ENCODE data around the gene NCBP1. TPM values are rescaled to one million over a fixed set of nuclear protein-coding genes. Genes with fewer than 3 reads are reported as not detected.
"Not testable (repeated sequence)": the region's sequence is repeated elsewhere in the genome, so short reads cannot be mapped to it uniquely, and the experiment has no call there.

NCBP1 gene, protein sequence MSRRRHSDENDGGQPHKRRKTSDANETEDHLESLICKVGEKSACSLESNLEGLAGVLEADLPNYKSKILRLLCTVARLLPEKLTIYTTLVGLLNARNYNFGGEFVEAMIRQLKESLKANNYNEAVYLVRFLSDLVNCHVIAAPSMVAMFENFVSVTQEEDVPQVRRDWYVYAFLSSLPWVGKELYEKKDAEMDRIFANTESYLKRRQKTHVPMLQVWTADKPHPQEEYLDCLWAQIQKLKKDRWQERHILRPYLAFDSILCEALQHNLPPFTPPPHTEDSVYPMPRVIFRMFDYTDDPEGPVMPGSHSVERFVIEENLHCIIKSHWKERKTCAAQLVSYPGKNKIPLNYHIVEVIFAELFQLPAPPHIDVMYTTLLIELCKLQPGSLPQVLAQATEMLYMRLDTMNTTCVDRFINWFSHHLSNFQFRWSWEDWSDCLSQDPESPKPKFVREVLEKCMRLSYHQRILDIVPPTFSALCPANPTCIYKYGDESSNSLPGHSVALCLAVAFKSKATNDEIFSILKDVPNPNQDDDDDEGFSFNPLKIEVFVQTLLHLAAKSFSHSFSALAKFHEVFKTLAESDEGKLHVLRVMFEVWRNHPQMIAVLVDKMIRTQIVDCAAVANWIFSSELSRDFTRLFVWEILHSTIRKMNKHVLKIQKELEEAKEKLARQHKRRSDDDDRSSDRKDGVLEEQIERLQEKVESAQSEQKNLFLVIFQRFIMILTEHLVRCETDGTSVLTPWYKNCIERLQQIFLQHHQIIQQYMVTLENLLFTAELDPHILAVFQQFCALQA
- 62.0 TPM for total RNA-seq

DNA sequence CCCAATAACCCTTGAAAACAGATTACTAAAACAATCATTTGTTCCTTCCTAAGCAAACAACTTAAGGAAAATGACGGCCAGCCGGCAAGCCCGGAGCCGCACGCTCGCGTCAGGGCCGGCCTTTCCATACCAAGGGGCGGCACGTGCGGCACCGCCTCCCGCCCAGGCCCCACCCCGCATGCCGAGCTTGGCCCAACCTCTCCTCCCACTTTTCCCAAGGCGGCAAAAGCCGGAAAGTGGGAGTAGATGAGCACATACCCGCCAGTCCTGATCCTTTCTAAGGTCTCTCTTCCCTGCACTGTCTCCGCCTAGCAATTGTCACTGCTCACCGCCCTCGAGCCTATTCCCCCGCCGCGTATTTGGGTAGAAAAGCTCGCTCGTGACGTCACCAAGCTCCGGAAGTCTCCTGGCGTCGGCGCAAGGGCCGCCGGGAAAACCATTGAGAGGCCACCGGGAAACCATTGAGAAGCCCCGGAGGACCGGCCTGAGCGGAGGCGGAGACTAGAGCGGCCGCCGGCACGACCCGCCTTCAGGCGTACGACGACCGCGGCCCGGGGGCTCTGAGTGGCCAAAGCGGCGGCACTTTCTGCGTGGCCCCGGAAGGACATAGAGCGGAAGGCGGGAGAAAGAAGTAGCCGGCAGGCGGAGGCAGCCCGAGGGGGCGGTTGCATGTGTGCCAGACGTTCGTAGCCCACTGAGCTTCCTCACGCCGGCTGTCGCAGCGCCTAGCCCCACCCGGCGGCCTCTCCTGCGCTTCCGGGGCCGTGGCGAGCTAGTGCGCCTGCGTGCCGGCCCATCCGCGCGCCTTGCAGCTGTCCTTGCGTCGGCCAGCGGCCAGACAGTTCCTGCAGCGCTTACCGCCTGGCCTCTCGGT, at the start of gene NCBP1, which contains the start of gene TSTD2:
TSS of gene NCBP1 (plus strand) at position 837 of the 874 bp plus-strand sequence. CDS start 61 bp downstream, outside the sequence.
TSS of gene TSTD2 (minus strand) at position 384 of the 874 bp plus-strand sequence. CDS start 5,806 bp downstream, outside the sequence.
- DNase-seq (ENCODE audit: low spot score in 2 of 2) (peak; percentile 87 to 90), FAIRE-seq (no peak)

DNA sequence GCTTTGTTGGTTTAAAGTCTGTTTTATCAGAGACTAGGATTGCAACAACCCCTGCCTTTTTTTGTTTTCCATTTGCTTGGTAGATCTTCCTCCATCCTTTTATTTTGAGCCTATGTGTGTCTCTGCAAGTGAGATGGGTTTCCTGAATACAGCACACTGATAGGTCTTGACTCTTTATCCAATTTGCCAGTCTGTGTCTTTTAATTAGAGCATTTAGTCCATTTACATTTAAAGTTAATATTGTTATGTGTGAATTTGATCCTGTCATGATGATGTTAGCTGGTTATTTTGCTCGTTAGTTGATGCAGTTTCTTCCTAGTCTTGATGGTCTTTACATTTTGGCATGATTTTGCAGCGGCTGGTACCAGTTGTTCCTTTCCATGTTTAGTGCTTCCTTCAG, 48.8 kb upstream of the NCBP1 start:
- DNase-seq (ENCODE audit: low spot score in 2 of 2); FAIRE-seq: not testable (repeated sequence)

DNA sequence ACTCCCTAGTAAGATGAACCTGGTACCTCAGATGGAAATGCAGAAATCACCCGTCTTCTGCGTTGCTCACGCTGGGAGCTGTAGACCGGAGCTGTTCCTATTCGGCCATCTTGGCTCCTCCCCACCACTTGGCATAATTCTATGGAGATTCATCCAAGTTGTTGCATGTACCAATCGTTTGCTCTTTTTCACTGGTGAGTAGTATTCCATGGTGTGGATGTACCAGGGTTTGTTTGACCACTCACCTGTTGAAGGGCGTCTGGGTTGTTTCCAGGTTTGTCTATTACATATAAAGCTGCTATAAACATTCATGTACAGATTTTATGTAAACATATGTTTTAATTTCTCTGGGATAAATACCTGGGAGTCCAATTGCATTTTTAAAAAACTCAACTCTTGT, 46.7 kb upstream of the NCBP1 start:
- DNase-seq (ENCODE audit: low spot score in 2 of 2); FAIRE-seq: not testable (repeated sequence)

DNA sequence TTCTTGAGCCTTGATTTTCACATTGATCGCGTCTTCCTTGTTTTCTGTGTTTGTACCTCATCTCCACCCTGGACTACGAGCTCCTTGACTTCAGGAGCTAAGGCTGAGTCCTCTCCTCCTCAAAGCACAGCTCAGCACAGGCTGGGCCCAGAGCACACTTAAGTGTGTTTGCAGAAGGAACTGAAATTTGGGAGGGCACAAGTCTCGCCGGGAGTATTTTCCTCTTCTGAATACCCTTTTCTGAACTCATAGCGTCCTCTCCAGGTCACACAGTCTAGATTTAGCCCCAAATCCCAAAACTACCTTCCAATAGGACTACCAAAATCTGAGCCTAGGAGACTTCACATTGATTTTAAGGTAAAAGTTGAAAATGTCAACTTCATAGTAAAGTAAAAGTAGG, 42.1 kb upstream of the NCBP1 start:
- DNase-seq (ENCODE audit: low spot score in 2 of 2), result no peak
- no peak for FAIRE-seq

DNA sequence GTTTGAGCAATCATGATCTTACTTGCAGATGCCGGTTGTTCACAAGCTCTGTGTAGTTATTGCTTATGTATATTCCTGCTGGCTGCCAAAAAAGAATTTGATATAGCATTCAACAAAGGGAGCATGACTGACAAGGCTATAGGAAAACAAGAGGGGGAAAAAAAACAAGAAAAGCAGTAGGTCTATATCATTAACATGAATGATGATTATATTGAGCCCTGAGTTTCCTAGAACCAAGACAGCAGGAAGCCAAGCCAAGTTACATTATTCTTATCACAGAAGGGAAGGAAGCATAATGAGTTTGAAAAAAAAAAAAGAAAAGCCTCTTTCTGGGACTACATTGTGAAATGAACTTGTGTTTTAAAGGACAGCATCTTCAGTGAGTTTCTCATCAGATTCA, 41.5 kb upstream of the NCBP1 start:
- no peak for DNase-seq (ENCODE audit: low spot score in 2 of 2)
- no peak for FAIRE-seq

DNA sequence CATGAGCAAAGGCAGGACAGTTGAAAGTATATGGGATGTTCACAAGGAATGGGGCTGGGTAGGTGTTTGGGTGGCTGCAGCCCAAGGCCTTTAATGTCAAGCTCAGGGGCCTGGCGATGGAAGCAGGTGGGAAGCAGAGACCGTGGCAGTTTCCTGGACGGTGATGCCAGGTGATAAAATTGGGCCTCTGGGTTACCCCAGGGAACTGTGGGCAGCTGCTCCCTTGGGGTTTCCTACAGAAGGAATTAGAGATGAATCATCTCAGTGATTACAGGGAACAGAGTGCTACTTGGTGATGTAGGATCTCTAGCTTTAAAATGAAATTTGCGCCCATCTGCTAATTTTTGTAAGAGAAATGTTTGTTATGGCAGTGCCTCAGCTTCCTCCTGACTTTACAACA, 39.7 kb upstream of the NCBP1 start:
- no peak for FAIRE-seq
- DNase-seq (ENCODE audit: low spot score in 2 of 2), result peak in 1 of 2 donors; percentile 38

DNA sequence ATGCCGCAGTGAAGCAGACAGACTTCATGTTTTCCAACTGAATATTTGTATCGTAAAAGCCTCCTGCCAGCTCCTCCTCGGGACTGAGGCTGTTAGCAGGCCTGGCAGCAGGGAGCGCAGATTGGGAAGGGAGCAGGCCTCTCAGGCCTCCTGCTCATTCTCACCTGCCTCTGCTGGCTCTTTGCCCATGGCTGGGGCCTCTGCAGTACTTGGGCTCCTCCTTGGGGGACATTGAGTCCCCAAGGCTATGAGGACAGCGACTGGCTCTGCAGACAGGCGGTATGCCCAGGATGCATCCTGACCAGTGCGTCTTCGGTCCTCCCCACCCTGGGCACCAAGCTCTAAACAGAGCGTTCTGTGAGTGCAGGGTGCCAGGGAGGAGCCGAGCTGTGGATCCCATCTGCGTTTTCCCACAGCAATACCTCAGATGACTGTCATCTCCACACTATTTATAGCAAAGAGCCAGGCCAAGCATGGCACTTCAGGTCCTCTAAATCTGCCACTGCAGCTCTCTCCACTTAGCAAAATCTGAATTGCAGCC, 39.2 kb upstream of the NCBP1 start:
- FAIRE-seq, result no peak
- DNase-seq (ENCODE audit: low spot score in 2 of 2), result no peak

DNA sequence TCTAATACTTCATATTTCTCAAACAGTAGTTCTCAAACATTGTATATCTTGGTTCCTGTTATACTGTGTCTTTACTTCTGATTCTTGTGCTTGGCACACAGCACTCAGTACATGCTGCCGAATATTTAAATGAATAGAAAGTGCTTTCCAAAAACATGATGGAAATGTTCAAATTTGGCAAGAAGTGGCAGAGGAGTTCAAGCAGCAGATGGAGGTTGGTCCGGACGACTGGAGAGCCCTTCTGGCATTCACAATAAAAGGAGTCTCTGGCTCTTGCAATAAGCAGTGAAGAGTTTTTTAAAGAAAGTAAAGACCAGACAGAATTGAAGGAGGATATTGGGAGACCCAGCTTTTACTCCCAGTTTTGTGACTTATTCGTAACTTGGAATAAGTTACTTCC, 36.7 kb upstream of the NCBP1 start:
- FAIRE-seq, result no peak

DNA sequence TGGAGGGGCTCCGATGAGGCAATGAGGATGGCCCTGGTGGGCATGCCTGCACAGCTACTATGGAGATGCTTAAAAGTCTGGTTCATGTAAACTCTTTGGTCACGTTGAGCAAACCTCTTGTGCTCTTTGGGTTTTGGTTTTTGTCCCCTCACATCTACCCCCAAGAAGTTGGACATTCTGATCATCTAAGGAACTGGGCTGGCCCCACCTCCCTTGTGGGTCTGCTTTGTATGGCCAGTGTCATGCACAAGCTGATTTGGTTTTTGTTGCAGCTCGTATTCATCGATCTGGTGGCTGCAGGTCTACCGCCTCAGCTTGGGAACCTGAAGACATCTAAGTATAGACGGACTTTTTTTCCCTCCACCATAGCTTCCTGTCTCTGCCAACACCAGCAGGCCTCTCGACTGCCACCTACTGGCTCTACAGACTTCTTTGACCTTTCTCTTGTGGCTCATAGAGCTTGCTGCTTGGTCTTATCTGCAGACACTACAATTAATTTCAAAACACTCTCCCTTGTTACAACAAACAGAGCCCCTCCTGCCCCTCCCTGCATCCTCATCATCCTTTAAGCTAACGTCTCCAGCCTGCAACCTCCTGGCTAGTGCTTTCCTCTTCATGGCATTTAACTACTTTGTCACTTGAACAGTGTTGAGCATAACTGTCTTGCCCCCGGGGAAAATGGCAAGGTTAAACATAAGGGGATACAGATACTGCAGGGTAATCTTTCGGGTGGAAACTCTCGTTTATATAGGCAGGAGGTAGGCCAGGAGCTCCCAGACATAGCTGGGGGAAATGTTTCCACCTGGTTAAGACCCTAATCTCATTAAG, 34.9 kb upstream of the NCBP1 start:
- DNase-seq (ENCODE audit: low spot score in 2 of 2), result peak in 1 of 2 donors; percentile 49
- FAIRE-seq, result no peak

More for the DNA sequence above, 36.7 kb upstream of the NCBP1 start:
- no peak for DNase-seq (ENCODE audit: low spot score in 2 of 2)

DNA sequence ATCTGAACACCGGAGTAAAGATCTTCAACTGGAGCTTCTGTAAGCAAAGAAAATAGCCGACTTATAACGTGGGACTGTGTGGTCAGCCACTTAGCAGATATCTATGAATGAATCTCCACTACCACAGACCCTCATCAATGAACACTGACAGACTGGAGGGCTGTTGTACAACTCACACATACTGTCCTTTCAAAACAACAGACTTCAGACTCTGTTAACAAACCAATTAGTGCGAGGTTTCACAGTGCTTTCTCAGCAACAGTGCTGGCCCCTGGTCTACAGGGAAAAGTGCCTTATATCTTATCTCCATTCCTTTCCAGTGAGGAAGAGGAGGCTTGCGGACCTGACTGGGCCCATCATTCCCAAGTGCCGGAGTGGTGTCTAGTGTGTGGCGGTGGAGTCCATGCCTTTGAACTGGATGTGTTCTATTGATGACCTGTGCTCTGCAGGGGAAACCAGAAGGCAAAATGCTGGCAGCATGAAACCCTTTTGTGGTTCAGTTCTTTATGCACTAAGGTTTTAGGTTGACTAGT, 34.2 kb upstream of the NCBP1 start:
- FAIRE-seq, result no peak
- no peak for DNase-seq (ENCODE audit: low spot score in 2 of 2)

DNA sequence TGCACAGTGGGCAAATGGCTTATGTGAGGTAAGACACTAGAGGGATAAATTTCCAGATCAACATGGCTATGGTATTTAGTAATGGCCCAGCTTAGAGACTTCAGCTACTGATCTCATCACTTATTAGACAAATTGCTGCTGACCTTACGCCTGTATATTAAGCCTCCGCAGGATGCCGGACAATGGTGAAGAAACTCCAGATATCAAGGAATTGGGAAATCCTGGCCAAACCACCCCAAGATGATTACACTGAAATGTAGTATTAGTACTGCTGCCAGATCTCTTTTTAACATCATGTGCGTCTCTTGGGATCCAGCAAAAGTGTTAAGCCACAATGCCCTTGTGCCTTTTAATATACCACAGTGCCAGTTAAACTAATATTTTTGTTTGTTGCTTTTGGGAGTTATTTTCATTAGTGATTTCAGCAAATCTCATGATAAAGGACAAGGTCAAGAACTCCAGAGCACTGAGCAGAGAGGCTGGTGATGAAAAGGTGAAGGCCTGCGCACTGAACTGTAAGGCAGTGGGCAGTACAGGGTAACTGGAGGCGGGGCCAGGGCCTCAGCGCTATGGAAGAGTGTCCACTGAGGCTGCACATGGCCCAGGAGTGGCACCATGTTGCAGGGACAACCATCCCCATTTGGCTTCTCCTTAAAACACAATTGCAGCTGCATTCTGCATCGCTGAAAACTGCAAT, 32.9 kb upstream of the NCBP1 start:
- DNase-seq (ENCODE audit: low spot score in 2 of 2), result no peak

DNA sequence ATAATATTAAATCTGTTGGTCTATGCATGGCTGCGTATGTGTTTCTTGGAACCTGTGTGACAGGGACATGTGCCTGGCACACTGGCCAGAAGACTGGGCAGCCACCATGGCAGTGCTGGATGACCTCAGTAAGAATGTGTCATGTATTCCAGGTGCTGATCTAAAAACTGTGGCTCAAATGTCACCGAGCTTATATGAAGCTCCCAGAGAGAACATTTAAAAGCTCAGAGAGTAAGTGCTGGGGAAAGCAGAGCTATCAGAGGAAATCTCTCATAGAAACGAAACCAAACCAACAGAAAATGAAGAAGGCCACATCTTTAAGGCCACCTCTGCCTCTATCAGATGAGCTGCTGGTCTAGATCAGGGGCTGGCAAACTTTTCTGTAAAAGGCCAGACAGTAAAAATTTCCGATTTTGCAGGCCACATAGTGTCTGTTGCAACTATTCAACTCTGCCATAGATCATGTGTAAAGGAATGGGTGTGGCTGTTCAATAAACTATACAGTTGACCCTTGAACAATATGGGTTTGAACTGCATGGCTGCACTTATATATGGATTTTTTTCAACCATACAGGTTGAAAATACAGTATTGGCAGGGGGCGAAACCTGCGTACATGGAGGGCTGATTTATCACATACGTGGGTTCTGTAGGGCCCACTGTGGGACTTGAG, 32.3 kb upstream of the NCBP1 start:
- FAIRE-seq (no peak), DNase-seq (ENCODE audit: low spot score in 2 of 2) (no peak)

More for the DNA sequence above, 32.9 kb upstream of the NCBP1 start:
- FAIRE-seq, result no peak

DNA sequence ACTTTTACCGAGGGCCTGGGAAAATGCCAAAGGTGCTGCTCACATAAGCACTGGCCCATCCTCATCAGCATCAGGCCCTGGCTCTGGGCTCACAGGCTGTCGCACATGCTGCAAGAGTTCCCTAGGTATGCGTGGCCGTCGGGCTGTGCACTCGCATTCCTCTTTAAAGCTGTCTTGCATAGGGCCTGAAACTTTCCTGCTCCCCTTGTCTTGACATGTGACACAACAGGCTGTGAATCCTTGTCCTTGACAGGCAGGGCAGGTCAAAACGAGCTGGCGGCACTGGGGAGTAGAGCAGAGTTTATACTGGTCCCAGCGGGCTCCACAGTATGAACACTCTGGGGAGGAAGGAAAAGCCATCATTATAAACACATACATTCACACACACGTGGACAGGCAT, 31.2 kb upstream of the NCBP1 start:
- DNase-seq (ENCODE audit: low spot score in 2 of 2) (no peak), FAIRE-seq (no peak)

DNA sequence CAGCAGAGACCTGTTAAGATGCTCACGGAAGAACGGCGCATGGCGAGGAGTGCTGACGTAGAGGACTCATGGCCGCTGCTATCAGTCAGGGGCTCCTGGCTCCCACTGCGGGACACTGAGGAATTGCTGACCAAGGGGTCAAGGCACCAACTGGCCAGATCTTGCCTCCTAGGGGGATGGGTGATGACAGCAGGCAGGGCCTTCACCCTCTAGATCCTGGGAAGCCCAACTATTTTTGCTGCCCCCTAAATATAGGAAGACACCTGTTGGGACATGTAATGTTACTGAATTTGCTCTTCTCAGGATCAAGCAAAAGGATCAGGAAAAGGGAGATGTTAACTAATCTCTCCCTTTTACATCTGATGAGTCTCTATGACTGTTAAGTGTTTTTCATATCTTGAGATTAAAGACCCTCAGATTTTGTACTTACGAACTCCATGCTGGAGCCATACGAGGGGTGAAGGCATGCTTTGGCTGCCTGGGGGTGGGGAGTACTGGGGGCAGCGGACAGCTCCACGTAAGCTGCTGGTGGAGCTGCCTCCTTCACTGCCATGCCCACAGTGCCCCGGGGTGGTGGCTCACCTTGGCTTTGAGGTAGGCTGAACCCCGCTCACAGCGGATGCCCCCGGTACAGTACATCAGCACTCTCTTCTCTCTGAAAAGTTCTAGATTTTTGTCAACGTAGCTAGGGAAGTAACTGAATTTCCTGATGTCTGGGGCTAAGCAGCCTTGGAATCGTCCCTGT, 28.5 kb upstream of the NCBP1 start:
- DNase-seq (ENCODE audit: low spot score in 2 of 2) (no peak), FAIRE-seq (no peak)

DNA sequence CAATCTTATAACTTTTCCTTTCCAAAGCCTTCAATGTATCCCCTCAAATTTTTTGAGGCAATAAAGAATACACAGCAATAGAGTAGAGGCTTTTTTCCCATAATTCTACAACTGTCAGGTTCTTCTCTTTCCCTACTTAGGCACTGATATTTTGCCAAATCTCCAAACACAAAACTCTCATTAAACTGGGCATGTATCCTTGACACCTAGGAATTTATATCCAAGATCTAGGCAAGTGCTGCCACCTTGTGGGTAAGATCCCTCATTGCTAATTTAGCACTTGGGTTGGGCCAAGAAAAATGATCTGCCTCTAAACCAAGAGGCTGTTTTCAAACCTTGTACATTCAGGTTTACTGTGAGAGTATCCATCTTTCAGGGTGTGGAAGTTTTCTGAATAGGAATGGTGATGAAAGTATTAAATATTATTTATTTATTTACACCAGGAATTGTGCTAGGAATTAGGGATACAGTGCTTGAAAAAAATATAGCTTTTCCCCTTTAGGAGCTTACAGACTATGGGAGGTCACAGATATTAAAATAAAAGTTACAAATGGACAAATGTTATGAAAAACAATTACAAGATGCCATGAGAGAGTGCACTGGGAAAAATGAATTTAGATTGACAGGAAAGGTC, 18.1 kb upstream of the NCBP1 start:
- FAIRE-seq (peak; percentile 76), DNase-seq (ENCODE audit: low spot score in 2 of 2) (peak in 1 of 2 donors; percentile 57)

DNA sequence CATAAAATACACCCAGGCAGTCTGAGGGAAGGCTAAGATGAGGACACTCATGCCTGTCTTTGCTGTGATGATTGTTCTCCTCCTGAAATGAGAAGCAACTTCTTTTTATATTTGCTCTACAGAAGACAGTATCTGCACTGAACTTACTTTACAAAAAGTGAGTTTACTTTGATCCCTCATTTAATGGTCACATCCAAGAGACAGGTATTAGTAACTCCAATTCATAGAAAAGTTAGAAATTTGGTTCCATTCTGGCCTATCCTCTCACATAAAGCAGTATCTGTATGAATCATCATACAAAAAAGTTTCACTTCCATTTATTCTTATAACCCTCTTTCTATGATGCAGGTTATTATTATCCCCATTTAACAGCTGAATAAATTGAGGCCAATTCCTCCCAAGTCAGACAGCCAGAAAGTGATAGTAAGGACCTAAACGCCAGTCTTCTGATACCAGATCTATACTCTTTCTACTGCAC, 15.6 kb upstream of the NCBP1 start:
- DNase-seq (ENCODE audit: low spot score in 2 of 2) (no peak), FAIRE-seq (no peak)

Data from frontal cortex (tissue), 4 donors.